ENCODE data around the gene KRTAP4-12. TPM values are rescaled to one million over a fixed set of nuclear protein-coding genes. Genes with fewer than 3 reads are reported as not detected.

KRTAP4-12 gene
- polyA plus RNA-seq, 6 donors from 2014 or later: 0.30 to 3.3 (median 1.3) TPM; not detected in 2

Other genes starting within 250 kb of the KRTAP4-12 start
- not detected for gene KRT20, start 238.9 kb downstream of the KRTAP4-12 start, polyA plus RNA-seq (ENCODE audit: low read depth in 6 of 6)
- under 1 TPM in 1 of 6 donors, not detected in 5; 0.19 TPM for gene KRT23, start 186.5 kb downstream of the KRTAP4-12 start, polyA plus RNA-seq (ENCODE audit: low read depth in 6 of 6)
- not detected for gene KRT39, start 157.2 kb downstream of the KRTAP4-12 start, polyA plus RNA-seq (ENCODE audit: low read depth in 6 of 6)
- not detected for gene KRT40, start 139.9 kb downstream of the KRTAP4-12 start, polyA plus RNA-seq (ENCODE audit: low read depth in 6 of 6)
- gene KRTAP3-3, start 130.0 kb downstream of the KRTAP4-12 start, polyA plus RNA-seq (ENCODE audit: low read depth in 6 of 6): not detected
- not detected for gene KRTAP3-2, start 124.3 kb downstream of the KRTAP4-12 start, polyA plus RNA-seq (ENCODE audit: low read depth in 6 of 6)
- not detected for gene KRTAP3-1, start 115.1 kb downstream of the KRTAP4-12 start, polyA plus RNA-seq (ENCODE audit: low read depth in 6 of 6)
- not detected for gene KRTAP1-5, start 97.0 kb downstream of the KRTAP4-12 start, polyA plus RNA-seq (ENCODE audit: low read depth in 6 of 6)
- gene KRTAP1-4, start 94.0 kb downstream of the KRTAP4-12 start, polyA plus RNA-seq (ENCODE audit: low read depth in 6 of 6): not detected
- gene KRTAP1-3, start 89.3 kb downstream of the KRTAP4-12 start, polyA plus RNA-seq (ENCODE audit: low read depth in 6 of 6): not detected
- not detected for gene KRTAP1-1, start 82.7 kb downstream of the KRTAP4-12 start, polyA plus RNA-seq (ENCODE audit: low read depth in 6 of 6)
- not detected for gene KRTAP2-1, start 76.9 kb downstream of the KRTAP4-12 start, polyA plus RNA-seq (ENCODE audit: low read depth in 6 of 6)
- not detected for gene KRTAP2-2, start 69.0 kb downstream of the KRTAP4-12 start, polyA plus RNA-seq (ENCODE audit: low read depth in 6 of 6)
- gene KRTAP2-3, start 64.1 kb downstream of the KRTAP4-12 start, polyA plus RNA-seq (ENCODE audit: low read depth in 6 of 6): not detected
- not detected for gene KRTAP2-4, start 58.3 kb downstream of the KRTAP4-12 start, polyA plus RNA-seq (ENCODE audit: low read depth in 6 of 6)
- not detected for gene KRTAP4-7, start 40.0 kb downstream of the KRTAP4-12 start, polyA plus RNA-seq (ENCODE audit: low read depth in 6 of 6)
- not detected for gene KRTAP4-8, start 26.0 kb downstream of the KRTAP4-12 start, polyA plus RNA-seq (ENCODE audit: low read depth in 6 of 6)
- not detected for gene KRTAP4-16, start 22.0 kb downstream of the KRTAP4-12 start, polyA plus RNA-seq (ENCODE audit: low read depth in 6 of 6)
- gene KRTAP4-9, start 18.8 kb downstream of the KRTAP4-12 start, polyA plus RNA-seq (ENCODE audit: low read depth in 6 of 6): not detected
- gene KRTAP4-11, start 5.8 kb downstream of the KRTAP4-12 start, polyA plus RNA-seq (ENCODE audit: low read depth in 6 of 6): not detected
- gene KRTAP4-6, start 16.4 kb upstream of the KRTAP4-12 start, polyA plus RNA-seq (ENCODE audit: low read depth in 6 of 6): 1 to 10 TPM in 2 of 6 donors, not detected in 4; 1.6 to 2.0 TPM
- not detected for gene KRTAP4-5, start 25.6 kb upstream of the KRTAP4-12 start, polyA plus RNA-seq (ENCODE audit: low read depth in 6 of 6)
- gene KRTAP4-4, start 36.6 kb upstream of the KRTAP4-12 start, polyA plus RNA-seq (ENCODE audit: low read depth in 6 of 6): not detected
- gene KRTAP4-3, start 44.0 kb upstream of the KRTAP4-12 start, polyA plus RNA-seq (ENCODE audit: low read depth in 6 of 6): not detected
- gene KRTAP4-2, start 54.0 kb upstream of the KRTAP4-12 start, polyA plus RNA-seq (ENCODE audit: low read depth in 6 of 6): not detected
- not detected for gene KRTAP4-1, start 60.7 kb upstream of the KRTAP4-12 start, polyA plus RNA-seq (ENCODE audit: low read depth in 6 of 6)
- gene KRTAP9-1, start 65.7 kb upstream of the KRTAP4-12 start, polyA plus RNA-seq (ENCODE audit: low read depth in 6 of 6): not detected
- not detected for gene KRTAP9-2, start 102.5 kb upstream of the KRTAP4-12 start, polyA plus RNA-seq (ENCODE audit: low read depth in 6 of 6)
- gene KRTAP9-3, start 108.3 kb upstream of the KRTAP4-12 start, polyA plus RNA-seq (ENCODE audit: low read depth in 6 of 6): not detected
- not detected for gene KRTAP9-8, start 113.8 kb upstream of the KRTAP4-12 start, polyA plus RNA-seq (ENCODE audit: low read depth in 6 of 6)
- gene KRTAP9-4, start 125.5 kb upstream of the KRTAP4-12 start, polyA plus RNA-seq (ENCODE audit: low read depth in 6 of 6): not detected
- not detected for gene KRTAP9-9, start 131.2 kb upstream of the KRTAP4-12 start, polyA plus RNA-seq (ENCODE audit: low read depth in 6 of 6)
- not detected for gene KRTAP9-6, start 141.2 kb upstream of the KRTAP4-12 start, polyA plus RNA-seq (ENCODE audit: low read depth in 6 of 6)
- gene KRTAP9-7, start 151.5 kb upstream of the KRTAP4-12 start, polyA plus RNA-seq (ENCODE audit: low read depth in 6 of 6): not detected
- not detected for gene KRTAP29-1, start 178.7 kb upstream of the KRTAP4-12 start, polyA plus RNA-seq (ENCODE audit: low read depth in 6 of 6)
- gene KRTAP16-1, start 185.1 kb upstream of the KRTAP4-12 start, polyA plus RNA-seq (ENCODE audit: low read depth in 6 of 6): 1 to 10 TPM in 1 of 6 donors, under 1 TPM in 3, not detected in 2; 0.38 to 2.0 (median 0.55) TPM
- not detected for gene KRTAP17-1, start 191.5 kb upstream of the KRTAP4-12 start, polyA plus RNA-seq (ENCODE audit: low read depth in 6 of 6)
- gene KRT33A, start 226.6 kb upstream of the KRTAP4-12 start, polyA plus RNA-seq (ENCODE audit: low read depth in 6 of 6): not detected
- gene KRT33B, start 245.6 kb upstream of the KRTAP4-12 start, polyA plus RNA-seq (ENCODE audit: low read depth in 6 of 6): not detected

Data from naive B cell (primary cell).